ENCODE measurements around the gene RAB5B. TPM values are rescaled to one million over a fixed set of nuclear protein-coding genes. Genes with fewer than 3 reads are reported as not detected.

RAB5B gene
- 60.8 and 74.7 TPM in 2 replicates for total RNA-seq

GRCh38 chr12:55973599-55974307, at the start of gene RAB5B:
Gene RAB5B, plus strand, starts transcription at chr12:55974078. Its CDS starts 12,883 bp downstream, at chr12:55986961.

GRCh38 chr12:55927588-55928502, 46.0 kb upstream of the RAB5B start, which contains the start of gene PYM1:
Gene PYM1, minus strand, starts transcription at chr12:55927894. Its CDS starts 133 bp downstream, at chr12:55927761.

GRCh38 chr12:55930771-55931316, 43.0 kb upstream of the RAB5B start, which contains the start of gene DGKA:
Gene DGKA, plus strand, starts transcription at chr12:55931162. Its CDS starts 5,342 bp downstream, at chr12:55936504.

GRCh38 chr12:55965941-55966407, 7.9 kb upstream of the RAB5B start, which contains the start of gene PMEL:
Gene PMEL, minus strand, starts transcription at chr12:55966042. Its CDS starts 31 bp downstream, at chr12:55966011.

GRCh38 chr12:55966408-55967281, 7.2 kb upstream of the RAB5B start, which contains the start of gene CDK2:
Gene CDK2, plus strand, starts transcription at chr12:55966830. Its CDS starts 179 bp downstream, at chr12:55967009.

GRCh38 chr12:55996715-55997534, 23.0 kb downstream of the RAB5B start, which contains the start of gene SUOX:
Gene SUOX, plus strand, starts transcription at chr12:55997276. Its CDS starts 4,946 bp downstream, at chr12:56002222.

GRCh38 chr12:56020423-56021184, 46.7 kb downstream of the RAB5B start, which contains the start of gene IKZF4:
Gene IKZF4, plus strand, starts transcription at chr12:56021043. Its CDS starts 451 bp downstream, at chr12:56021494.

GRCh38 chr12:56041552-56042429, 67.9 kb downstream of the RAB5B start, which contains the start of gene RPS26:
Gene RPS26, plus strand, starts transcription at chr12:56041918. Its CDS starts 249 bp downstream, at chr12:56042167.

Other genes starting within 250 kb of the RAB5B start
- 1,149 and 1,628 TPM in 2 replicates for gene CD63, start 245.1 kb upstream of the RAB5B start, total RNA-seq
- gene GDF11, start 231.0 kb upstream of the RAB5B start, total RNA-seq = 7.9 and 10.4 TPM in 2 replicates
- 81.9 and 98.8 TPM in 2 replicates for gene SARNP, start 156.4 kb upstream of the RAB5B start, total RNA-seq
- gene ORMDL2, start 156.0 kb upstream of the RAB5B start, total RNA-seq = 18.8 and 28.9 TPM in 2 replicates
- gene DNAJC14, start 144.5 kb upstream of the RAB5B start, total RNA-seq = 32.1 and 38.2 TPM in 2 replicates
- gene MMP19, start 131.1 kb upstream of the RAB5B start, total RNA-seq = 20.8 and 25.9 TPM in 2 replicates
- gene PYM1, start 46.2 kb upstream of the RAB5B start, total RNA-seq = 29.2 and 38.9 TPM in 2 replicates
- 23.0 and 53.5 TPM in 2 replicates for gene DGKA, start 42.9 kb upstream of the RAB5B start, total RNA-seq
- gene PMEL, start 8.0 kb upstream of the RAB5B start, total RNA-seq = 0.47 TPM in 1 of 2 replicates, not detected in the other
- 10.5 and 17.5 TPM in 2 replicates for gene CDK2, start 7.2 kb upstream of the RAB5B start, total RNA-seq
- gene SUOX, start 23.2 kb downstream of the RAB5B start, total RNA-seq = 7.8 and 12.0 TPM in 2 replicates
- gene IKZF4, start 47.0 kb downstream of the RAB5B start, total RNA-seq = 2.0 and 10.4 TPM in 2 replicates
- 1,091 and 4,343 TPM in 2 replicates for gene RPS26, start 67.8 kb downstream of the RAB5B start, total RNA-seq
- gene ERBB3, start 106.1 kb downstream of the RAB5B start, total RNA-seq = 1.9 and 4.2 TPM in 2 replicates
- gene PA2G4, start 130.5 kb downstream of the RAB5B start, total RNA-seq = 69.7 and 70.5 TPM in 2 replicates
- gene RPL41, start 142.6 kb downstream of the RAB5B start, total RNA-seq = 4,540 and 5,963 TPM in 2 replicates
- 2.2 and 3.4 TPM in 2 replicates for gene ZC3H10, start 144.2 kb downstream of the RAB5B start, total RNA-seq
- 104 and 207 TPM in 2 replicates for gene ESYT1, start 154.2 kb downstream of the RAB5B start, total RNA-seq
- gene MYL6B, start 178.5 kb downstream of the RAB5B start, total RNA-seq = 68.7 and 103 TPM in 2 replicates
- 1,218 and 3,228 TPM in 2 replicates for gene MYL6, start 184.3 kb downstream of the RAB5B start, total RNA-seq
- 30.8 and 40.4 TPM in 2 replicates for gene SMARCC2, start 215.4 kb downstream of the RAB5B start, total RNA-seq
- 69.4 and 113 TPM in 2 replicates for gene RNF41, start 247.8 kb downstream of the RAB5B start, total RNA-seq

Data from pericardium fibroblast (primary cell).